Prostate gland (tissue), 2 donors: ENCODE data around the gene NTM.

Experiments
- CTCF ChIP-seq, 4 experiments: fragments of 200-600 bp in 2 of 4; fragments of 450-650 bp in 2 of 4; sonication (generic) in 2 of 4; IDR thresholded peaks; 1 replicate in 3 of 4; 2 replicates in 1 of 4; pipeline ENCODE4 v1.5.1; 2016 to 2019; ENCODE audit warnings: antibody characterized with exemption in 4 of 4, mild to moderate bottlenecking in 2 of 4, moderate library complexity in 2 of 4
- POLR2AphosphoS5 ChIP-seq: sonication (generic); formaldehyde crosslinking; IDR thresholded peaks from one replicate; pipeline ENCODE4 v1.6.1; 2017; ENCODE audit warnings: antibody characterized with exemption

- TF ChIP-seq POLR2AphosphoS5 (no peak), CTCF (IDR thresholded peaks at IDR 0.05) (no peak)
Observed at GRCh38 chr11:131796541-131796940, 426.1 kb downstream of the NTM start.
